Activated T-cell treated with anti-CD3 and anti-CD28 coated beads, Interleukin-2, amount 50 U/mL, for 48 hours (primary cell): Measurements from ENCODE around the gene PTPRH.
"Not testable (repeated sequence)": the region's sequence is repeated elsewhere in the genome, so short reads cannot be mapped to it uniquely, and the experiment has no call there.

Experiments used
- DNase-seq, 2 experiments: peaks; one replicate each; pipeline ENCODE4 v3.0.0-alpha.2; 2020

PTPRH gene

GRCh38 chr19:55176076-55176475 is 33.2 kb downstream of the PTPRH start:
- DNase-seq: no peak

- DNase-seq: no peak
These were observed 34.0 kb downstream of the PTPRH start for GRCh38 chr19:55175117-55175867.

- no peak for DNase-seq
These were observed 34.7 kb downstream of the PTPRH start for GRCh38 chr19:55174425-55175116.

GRCh38 chr19:55173714-55174409 is 35.4 kb downstream of the PTPRH start:
- DNase-seq: peak; percentile 79 to 80

GRCh38 chr19:55173186-55173713 is 36.1 kb downstream of the PTPRH start:
- DNase-seq: no peak

- no peak for DNase-seq
These were observed 36.6 kb downstream of the PTPRH start for GRCh38 chr19:55172741-55173140.

- DNase-seq: not testable (repeated sequence)
These were observed 37.0 kb downstream of the PTPRH start for GRCh38 chr19:55172318-55172717.

GRCh38 chr19:55171440-55171839 is 37.9 kb downstream of the PTPRH start:
- DNase-seq: no peak

- no peak for DNase-seq
These were observed 40.2 kb downstream of the PTPRH start for GRCh38 chr19:55169136-55169535.

GRCh38 chr19:55166530-55167268 is 42.6 kb downstream of the PTPRH start, which contains the start of gene DNAAF3:
TSS of gene DNAAF3 (minus strand) at chr19:55166613. CDS start at chr19:55166413, 200 bp downstream.
- peak; percentile 85 to 87 for DNase-seq

GRCh38 chr19:55165952-55166529 is 43.3 kb downstream of the PTPRH start:
- DNase-seq: peak; percentile 67 to 69

- no peak for DNase-seq
These were observed 47.6 kb downstream of the PTPRH start for GRCh38 chr19:55161571-55162322.

GRCh38 chr19:55160986-55161365 is 48.3 kb downstream of the PTPRH start:
- DNase-seq: no peak

GRCh38 chr19:55160128-55160985 is 48.9 kb downstream of the PTPRH start:
- DNase-seq: peak; percentile 93 to 95

- no peak for DNase-seq
These were observed 50.2 kb downstream of the PTPRH start for GRCh38 chr19:55158848-55159749.

GRCh38 chr19:55158423-55158822 is 50.9 kb downstream of the PTPRH start:
- no peak for DNase-seq

- DNase-seq: no peak
These were observed 52.0 kb downstream of the PTPRH start, which contains the start of gene TNNI3 for GRCh38 chr19:55157064-55157908. TSS of gene TNNI3 (minus strand) at chr19:55157732. CDS start at chr19:55157589, 143 bp downstream.
